ENCODE measurements around the gene RFESD.

DNA sequence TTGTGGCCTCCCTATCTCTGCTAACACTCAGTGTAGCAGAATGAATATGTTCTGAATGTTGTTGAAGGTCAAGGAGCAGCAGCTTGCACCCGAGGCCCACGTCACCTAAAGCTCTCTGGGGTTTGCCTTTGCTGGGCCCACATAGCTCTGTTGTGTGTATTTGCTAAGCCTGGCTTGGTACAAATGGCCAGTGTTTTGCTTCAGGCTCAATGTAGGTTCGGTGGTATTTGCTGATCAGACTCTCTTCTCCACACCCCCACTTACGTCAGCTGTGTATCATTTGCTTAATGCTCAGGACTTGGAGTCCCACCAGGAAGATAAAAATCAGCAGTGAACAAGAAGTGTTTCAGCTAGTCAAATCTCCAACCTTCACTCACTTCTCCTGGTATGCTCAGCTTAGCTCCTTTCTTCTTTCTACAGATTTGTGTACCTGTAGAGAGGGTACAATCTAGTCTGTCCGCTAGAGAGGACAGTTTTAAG is 4.8 kb upstream of the RFESD start:
- TF ChIP-seq, protein P1, sequence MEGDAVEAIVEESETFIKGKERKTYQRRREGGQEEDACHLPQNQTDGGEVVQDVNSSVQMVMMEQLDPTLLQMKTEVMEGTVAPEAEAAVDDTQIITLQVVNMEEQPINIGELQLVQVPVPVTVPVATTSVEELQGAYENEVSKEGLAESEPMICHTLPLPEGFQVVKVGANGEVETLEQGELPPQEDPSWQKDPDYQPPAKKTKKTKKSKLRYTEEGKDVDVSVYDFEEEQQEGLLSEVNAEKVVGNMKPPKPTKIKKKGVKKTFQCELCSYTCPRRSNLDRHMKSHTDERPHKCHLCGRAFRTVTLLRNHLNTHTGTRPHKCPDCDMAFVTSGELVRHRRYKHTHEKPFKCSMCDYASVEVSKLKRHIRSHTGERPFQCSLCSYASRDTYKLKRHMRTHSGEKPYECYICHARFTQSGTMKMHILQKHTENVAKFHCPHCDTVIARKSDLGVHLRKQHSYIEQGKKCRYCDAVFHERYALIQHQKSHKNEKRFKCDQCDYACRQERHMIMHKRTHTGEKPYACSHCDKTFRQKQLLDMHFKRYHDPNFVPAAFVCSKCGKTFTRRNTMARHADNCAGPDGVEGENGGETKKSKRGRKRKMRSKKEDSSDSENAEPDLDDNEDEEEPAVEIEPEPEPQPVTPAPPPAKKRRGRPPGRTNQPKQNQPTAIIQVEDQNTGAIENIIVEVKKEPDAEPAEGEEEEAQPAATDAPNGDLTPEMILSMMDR (IDR thresholded peaks at IDR 0.05; ENCODE audit: poor library complexity) = no peak
- TF ChIP-seq EZH2 (IDR thresholded peaks at IDR 0.05; ENCODE audit: borderline replicate concordance) (no peak), EZH2phosphoT487 (IDR thresholded peaks at IDR 0.05; ENCODE audit: low read depth, severe bottlenecking, unreplicated experiment) (no peak)
